Hepatocyte (in vitro differentiated cells): ENCODE measurements around the gene HS2ST1. TPM values are rescaled to one million over a fixed set of nuclear protein-coding genes. Genes with fewer than 3 reads are reported as not detected.

Experiments
- DNase-seq: peaks from one replicate; pipeline ENCODE4 v3.0.0-alpha.2; 2016; ENCODE audit warnings: low spot score
- H2AFZ ChIP-seq: fragments of 200-600 bp; sonication (generic); 2 replicates; pipeline ENCODE4 v1.6.0; 2016; ENCODE audit warnings: antibody characterized with exemption, mild to moderate bottlenecking
- H3K27ac ChIP-seq: fragments of 200-600 bp; sonication (generic); 2 replicates; pipeline ENCODE4 v1.5.1; 2016; ENCODE audit warnings: mild to moderate bottlenecking
- H3K27me3 ChIP-seq: fragments of 200-600 bp; sonication (generic); 2 replicates; pipeline ENCODE4 v1.6.1; 2016
- H3K36me3 ChIP-seq: fragments of 200-600 bp; sonication (generic); replicated peaks from 2 replicates; pipeline ENCODE4 v1.5.1; 2016; ENCODE audit warnings: low read depth; ENCODE audit not compliant: insufficient read depth
- H3K4me1 ChIP-seq: fragments of 200-600 bp; sonication (generic); 2 replicates; pipeline ENCODE4 v1.5.1; 2016; ENCODE audit warnings: mild to moderate bottlenecking, moderate library complexity; ENCODE audit not compliant: insufficient read depth
- H3K4me2 ChIP-seq: fragments of 200-600 bp; sonication (generic); 2 replicates; pipeline ENCODE4 v1.6.0; 2016
- H3K4me3 ChIP-seq: fragments of 200-600 bp; sonication (generic); 2 replicates; pipeline ENCODE4 v1.5.1; 2016; ENCODE audit warnings: mild to moderate bottlenecking
- H3K79me2 ChIP-seq: fragments of 200-600 bp; sonication (generic); 2 replicates; pipeline ENCODE4 v1.6.0; 2017; ENCODE audit warnings: mild to moderate bottlenecking
- H3K9me2 ChIP-seq: fragments of 200-600 bp; sonication (generic); replicated peaks from 2 replicates; pipeline ENCODE4 v1.6.0; 2017; ENCODE audit warnings: mild to moderate bottlenecking; ENCODE audit not compliant: insufficient read depth
- H3K9me3 ChIP-seq: fragments of 200-600 bp; sonication (generic); 2 replicates; pipeline ENCODE4 v1.5.1; 2016; ENCODE audit warnings: low read depth, mild to moderate bottlenecking
- H4K20me1 ChIP-seq: fragments of 200-600 bp; sonication (generic); 2 replicates; pipeline ENCODE4 v1.6.0; 2016; ENCODE audit warnings: mild to moderate bottlenecking; ENCODE audit not compliant: insufficient read depth, poor library complexity, severe bottlenecking
- EZH2 ChIP-seq: fragments of 200-600 bp; sonication (generic); IDR thresholded peaks from 2 replicates; pipeline ENCODE4 v1.6.1; 2016; ENCODE audit warnings: antibody characterized with exemption, mild to moderate bottlenecking, borderline replicate concordance
- EZH2phosphoT487 ChIP-seq: fragments of 200-600 bp; sonication (generic); IDR thresholded peaks from one replicate; pipeline ENCODE4 v1.6.1; 2018; ENCODE audit warnings: antibody characterized with exemption, mild to moderate bottlenecking, low read depth, moderate library complexity; ENCODE audit not compliant: unreplicated experiment, severe bottlenecking
- WGBS: methylation state at CpG from one replicate; pipeline ENCODE4 v1.1.6; 2016; ENCODE audit warnings: low lambda C conversion rate; ENCODE audit errors: missing lambda C conversion rate; 5-methylcytosine and 5-hydroxymethylcytosine counted together
- polyA plus RNA-seq: library from polyadenylated mRNA; unstranded; fragments of >200 nt; fragmentation: Nextera tagmentation; extraction: Ambion mirVana; gene quantifications from 2 replicates; pipeline ENCODE4 v1.2.1, GENCODE V29; 2016
- total RNA-seq: library from RNA; depleted of rRNA; stranded (reverse); fragments of >200 nt; gene quantifications from 2 replicates; pipeline ENCODE4 v1.2.3, GENCODE V29; 2014
- TF ChIP-seq, protein P1 (sequence below): fragments of 200-600 bp; sonication (generic); IDR thresholded peaks from 2 replicates; pipeline ENCODE4 v1.5.1; 2016; ENCODE audit warnings: antibody characterized with exemption, mild to moderate bottlenecking; ENCODE audit not compliant: poor library complexity

HS2ST1 gene
- total and polyA plus RNA-seq, 2 experiments from 2014 or later = 19.1 to 42.3 TPM

DNA sequence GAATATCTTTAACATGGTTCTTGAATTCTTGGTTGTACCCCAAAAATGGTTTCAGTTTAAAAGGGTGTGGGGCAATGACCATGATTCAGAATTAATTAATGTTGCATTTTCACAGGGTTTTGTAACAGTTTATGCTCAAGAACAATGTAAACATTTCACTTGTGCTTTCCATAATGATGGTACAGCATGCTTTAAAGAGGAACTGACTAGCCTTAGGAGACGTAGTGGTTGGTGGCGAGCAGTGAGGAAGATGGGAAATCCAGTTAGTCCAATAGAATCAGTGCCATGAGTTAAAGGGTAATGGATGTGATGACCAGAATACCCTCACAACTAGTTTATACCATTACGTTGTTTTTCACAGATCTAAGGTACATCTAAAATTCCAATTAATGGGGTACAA lies 138.0 kb downstream of the HS2ST1 start:
- H3K27ac ChIP-seq = no peak overlapping the region
- TF ChIP-seq, protein P1, sequence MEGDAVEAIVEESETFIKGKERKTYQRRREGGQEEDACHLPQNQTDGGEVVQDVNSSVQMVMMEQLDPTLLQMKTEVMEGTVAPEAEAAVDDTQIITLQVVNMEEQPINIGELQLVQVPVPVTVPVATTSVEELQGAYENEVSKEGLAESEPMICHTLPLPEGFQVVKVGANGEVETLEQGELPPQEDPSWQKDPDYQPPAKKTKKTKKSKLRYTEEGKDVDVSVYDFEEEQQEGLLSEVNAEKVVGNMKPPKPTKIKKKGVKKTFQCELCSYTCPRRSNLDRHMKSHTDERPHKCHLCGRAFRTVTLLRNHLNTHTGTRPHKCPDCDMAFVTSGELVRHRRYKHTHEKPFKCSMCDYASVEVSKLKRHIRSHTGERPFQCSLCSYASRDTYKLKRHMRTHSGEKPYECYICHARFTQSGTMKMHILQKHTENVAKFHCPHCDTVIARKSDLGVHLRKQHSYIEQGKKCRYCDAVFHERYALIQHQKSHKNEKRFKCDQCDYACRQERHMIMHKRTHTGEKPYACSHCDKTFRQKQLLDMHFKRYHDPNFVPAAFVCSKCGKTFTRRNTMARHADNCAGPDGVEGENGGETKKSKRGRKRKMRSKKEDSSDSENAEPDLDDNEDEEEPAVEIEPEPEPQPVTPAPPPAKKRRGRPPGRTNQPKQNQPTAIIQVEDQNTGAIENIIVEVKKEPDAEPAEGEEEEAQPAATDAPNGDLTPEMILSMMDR = no peak
- no peak for TF ChIP-seq EZH2phosphoT487
- no peak for TF ChIP-seq EZH2
- no peak for DNase-seq
- no peaks in the 10 kb centered on the region for H3K36me3 ChIP-seq
- H3K9me2 ChIP-seq = no peaks in the 10 kb centered on the region
- H3K79me2 ChIP-seq = peaks cover 46% of the 10 kb centered on the region
- no peak overlapping the region for H2AFZ ChIP-seq
- H3K9me3 ChIP-seq = peaks cover 4% of the 10 kb centered on the region
- H3K4me3 ChIP-seq = no peak overlapping the region
- no peaks in the 10 kb centered on the region for H4K20me1 ChIP-seq
- no peaks in the 10 kb centered on the region for H3K27me3 ChIP-seq
- no peak overlapping the region for H3K4me2 ChIP-seq
- 93% methylated on average over 3 of the region's 3 CpGs for WGBS
- H3K4me1 ChIP-seq = no peaks in the 10 kb centered on the region

DNA sequence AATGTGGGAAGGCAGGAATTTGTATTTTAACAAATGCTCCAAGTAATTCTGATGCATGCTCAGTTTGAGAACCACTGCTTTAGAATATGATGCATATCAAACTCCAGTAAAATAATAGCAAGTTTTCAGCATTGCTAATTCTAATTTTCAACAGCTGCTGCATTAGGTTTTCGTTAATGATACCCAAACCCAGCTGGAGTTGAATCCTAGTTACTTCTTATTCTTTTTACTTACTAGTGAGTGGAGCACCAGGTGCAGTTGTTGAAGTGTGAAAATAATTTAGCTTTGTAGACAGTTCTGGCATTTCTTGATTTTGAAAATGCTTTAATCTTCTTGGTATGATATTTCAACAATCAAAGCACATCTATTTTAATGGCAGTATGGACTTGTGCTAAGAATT lies 138.5 kb downstream of the HS2ST1 start:
- no peaks in the 10 kb centered on the region for H3K9me2 ChIP-seq
- no peaks in the 10 kb centered on the region for H4K20me1 ChIP-seq
- no peak overlapping the region for H2AFZ ChIP-seq
- H3K36me3 ChIP-seq = no peaks in the 10 kb centered on the region
- 91% methylated on average over 1 of the region's 1 CpG for WGBS
- H3K4me3 ChIP-seq = no peak overlapping the region
- H3K79me2 ChIP-seq = peaks cover 46% of the 10 kb centered on the region
- H3K27ac ChIP-seq = no peak overlapping the region
- no peaks in the 10 kb centered on the region for H3K4me1 ChIP-seq
- no peak for TF ChIP-seq EZH2phosphoT487
- TF ChIP-seq EZH2 = no peak
- TF ChIP-seq, protein P1 = no peak
- peaks cover under 1% of the 10 kb centered on the region for H3K9me3 ChIP-seq
- H3K4me2 ChIP-seq = no peak overlapping the region
- no peak for DNase-seq
- no peaks in the 10 kb centered on the region for H3K27me3 ChIP-seq

DNA sequence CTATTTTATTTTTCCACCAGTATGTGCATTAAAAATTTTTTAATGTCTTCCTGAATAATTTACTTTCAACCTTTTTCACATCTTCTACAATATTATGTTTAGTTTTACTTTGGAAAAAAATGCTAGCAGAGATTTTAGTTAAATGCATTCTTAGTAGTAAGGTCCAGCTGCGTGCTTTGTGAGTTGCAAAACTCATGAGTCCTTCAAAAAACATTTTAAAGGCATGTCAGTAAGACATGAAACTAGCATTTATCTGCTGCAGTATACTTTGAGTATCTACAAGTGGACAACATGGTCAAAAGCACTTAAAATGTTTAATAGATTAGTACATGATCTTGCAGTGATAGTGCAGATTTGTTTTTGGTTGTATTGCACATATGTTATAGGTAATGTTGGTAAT lies 139.0 kb downstream of the HS2ST1 start:
- Histone ChIP-seq H3K4me3 (no peak overlapping the region), H3K79me2 (peaks cover 44% of the 10 kb centered on the region), H3K4me2 (no peak overlapping the region), H3K4me1 (no peaks in the 10 kb centered on the region), H3K9me3 (no peaks in the 10 kb centered on the region), H3K27me3 (no peaks in the 10 kb centered on the region), H3K9me2 (no peaks in the 10 kb centered on the region), H3K27ac (no peak overlapping the region), H3K36me3 (no peaks in the 10 kb centered on the region), H2AFZ (no peak overlapping the region), H4K20me1 (no peaks in the 10 kb centered on the region)
- TF ChIP-seq, protein P1 = no peak
- TF ChIP-seq EZH2 (no peak), EZH2phosphoT487 (no peak)
- no peak for DNase-seq
- 71% methylated on average over 1 of the region's 1 CpG for WGBS

DNA sequence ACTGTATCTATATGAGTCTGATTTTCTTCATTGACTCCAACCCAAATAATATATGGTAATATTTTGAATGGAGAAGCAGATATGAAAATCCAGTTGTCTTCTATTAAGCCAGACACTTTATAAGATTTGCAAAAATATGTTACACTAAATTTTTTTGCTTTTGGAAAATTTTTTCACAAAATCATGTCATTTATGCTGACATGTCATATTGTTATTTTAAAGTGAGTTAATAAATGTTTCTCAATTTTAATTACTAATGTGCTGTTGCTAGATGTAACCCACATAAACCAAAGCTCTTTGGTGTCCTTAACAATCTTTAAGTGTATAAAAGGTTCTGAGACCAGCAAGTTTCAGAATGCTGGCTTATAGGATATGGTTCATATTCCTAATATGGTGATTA lies 142.5 kb downstream of the HS2ST1 start:
- no peak overlapping the region for H3K27ac ChIP-seq
- no peaks in the 10 kb centered on the region for H3K36me3 ChIP-seq

More for the DNA sequence above, 142.5 kb downstream of the HS2ST1 start:
- Histone ChIP-seq H3K9me3 (no peaks in the 10 kb centered on the region), H3K4me3 (no peak overlapping the region), H2AFZ (no peak overlapping the region), H3K4me1 (no peaks in the 10 kb centered on the region), H3K9me2 (no peaks in the 10 kb centered on the region), H3K27me3 (no peaks in the 10 kb centered on the region), H4K20me1 (peaks cover 3% of the 10 kb centered on the region), H3K4me2 (no peak overlapping the region), H3K79me2 (peaks cover 43% of the 10 kb centered on the region)
- no peak for DNase-seq
- TF ChIP-seq EZH2phosphoT487 (no peak), EZH2 (no peak)
- TF ChIP-seq, protein P1 = no peak
